ENCODE measurements around the gene ZBTB40.

- no peak for TF ChIP-seq POLR2AphosphoS5 (IDR thresholded peaks at IDR 0.05; ENCODE audit: low read depth, low read length)
- no peak for TF ChIP-seq REST (IDR thresholded peaks at IDR 0.05; ENCODE audit: insufficient read depth in 1 of 2, low read depth in 2 of 2, low read length in 2 of 2)
- TF ChIP-seq TAF1 (IDR thresholded peaks at IDR 0.05; ENCODE audit: borderline replicate concordance, insufficient read depth, low read length), result no peak
- TF ChIP-seq SIN3A (IDR thresholded peaks at IDR 0.05; ENCODE audit: borderline replicate concordance, insufficient read depth, low read length), result no peak
Observed at GRCh38 chr1:22567994-22568393, 116.3 kb downstream of the ZBTB40 start.

Measured in PFSK-1 (cell line).